Activated CD4-positive, alpha-beta T cell treated with anti-CD3 and anti-CD28 coated beads, Interleukin-2, amount 50 U/mL, for 16 hours (primary cell): ENCODE data around the gene TDO2.
"Not testable (repeated sequence)": the region's sequence is repeated elsewhere in the genome, so short reads cannot be mapped to it uniquely, and the experiment has no call there.

Experiments used
- DNase-seq: peaks from one replicate; pipeline ENCODE4 v3.0.0-alpha.2; 2020

The TDO2 gene

DNA sequence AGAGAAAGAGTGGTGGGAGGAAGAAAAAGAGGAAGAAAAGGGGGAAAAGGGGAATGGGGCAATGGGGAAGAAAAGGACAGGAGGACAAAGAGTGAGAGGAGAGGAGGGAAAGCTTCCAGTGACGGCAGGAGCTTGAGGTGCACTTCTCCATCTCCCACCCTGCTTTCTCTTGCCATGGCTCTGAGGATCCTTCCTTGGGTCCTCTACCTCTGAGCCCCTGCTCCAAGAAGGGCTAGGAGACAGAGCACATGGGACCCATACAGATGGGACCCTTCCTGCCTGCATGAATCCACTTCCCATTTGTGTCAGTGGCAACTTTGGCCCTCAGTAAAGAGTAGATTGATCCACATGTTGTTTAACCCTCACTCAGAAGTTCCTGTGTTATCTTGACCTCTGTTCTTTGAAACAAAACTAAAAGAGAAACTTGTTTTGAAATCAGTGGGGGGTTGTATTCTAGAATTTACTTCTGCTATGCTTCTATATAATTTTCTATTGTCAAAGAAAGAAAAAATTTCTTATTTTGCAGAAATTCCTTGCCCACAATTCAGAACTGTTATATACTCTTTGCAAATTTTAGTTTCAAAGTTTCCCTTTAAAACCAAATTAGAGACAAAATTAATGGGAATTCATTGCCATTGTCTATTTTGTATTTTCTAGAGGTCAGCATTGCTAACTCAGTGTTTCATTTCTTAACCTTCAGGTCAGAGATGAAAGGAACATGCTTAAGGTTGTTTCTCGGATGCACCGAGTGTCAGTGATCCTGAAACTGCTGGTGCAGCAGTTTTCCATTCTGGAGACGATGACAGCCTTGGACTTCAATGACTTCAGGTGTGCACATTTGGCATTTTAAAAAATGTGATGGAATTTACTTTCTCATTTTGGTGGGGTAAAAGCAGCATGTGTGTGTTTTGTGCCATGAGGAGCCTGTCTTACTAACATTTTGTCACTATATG, 5.0 kb downstream of the TDO2 start:
- no peak for DNase-seq

GRCh38 chr4:155909615-155910226, 6.2 kb downstream of the TDO2 start:
- DNase-seq = no peak

- peak; percentile 15 for DNase-seq
These were observed 8.4 kb downstream of the TDO2 start for GRCh38 chr4:155911905-155912304.

DNA sequence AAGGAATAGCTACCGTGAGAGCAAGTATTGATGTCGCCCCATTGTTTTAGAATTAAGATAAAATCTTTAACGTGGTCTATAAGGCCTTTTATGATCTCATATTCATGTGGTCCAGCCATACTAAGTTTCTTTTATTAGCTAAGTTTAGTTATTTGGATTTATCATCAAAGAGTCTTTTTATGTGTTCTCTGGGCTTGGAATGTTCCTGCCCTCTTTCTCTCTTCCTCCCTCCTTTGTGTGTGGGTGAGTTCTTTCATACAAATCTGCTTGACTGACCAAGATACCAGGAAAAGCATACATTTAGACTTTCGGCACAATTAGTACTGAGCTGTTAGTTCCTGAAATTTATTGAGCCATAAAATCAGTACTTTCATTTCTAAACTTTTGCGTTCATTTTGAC, 11.3 kb downstream of the TDO2 start:
- DNase-seq = no peak

DNA sequence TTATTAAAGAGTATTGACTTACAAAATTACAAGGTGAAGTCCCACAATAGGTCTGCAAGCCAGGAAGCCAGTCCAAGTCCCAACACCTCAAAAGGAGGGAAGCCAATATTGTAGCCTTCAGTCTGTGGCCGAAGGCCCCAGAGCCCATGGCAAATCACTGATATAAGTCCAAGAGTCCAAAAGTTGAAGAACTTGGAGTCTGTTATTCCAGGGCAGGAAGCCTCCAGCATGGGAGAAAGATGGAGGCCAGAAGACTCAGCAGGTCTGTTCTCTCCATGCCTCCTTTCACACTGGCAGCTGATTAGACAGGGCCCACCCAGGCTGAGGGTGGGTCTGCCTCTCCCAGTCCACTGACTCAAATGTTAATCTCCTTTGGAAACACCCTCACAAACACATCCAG, 18.1 kb downstream of the TDO2 start:
- DNase-seq = no peak

- no peak for DNase-seq
These were observed 21.1 kb downstream of the TDO2 start for GRCh38 chr4:155924637-155925036.

GRCh38 chr4:155929833-155930232, 26.3 kb downstream of the TDO2 start:
- no peak for DNase-seq

DNA sequence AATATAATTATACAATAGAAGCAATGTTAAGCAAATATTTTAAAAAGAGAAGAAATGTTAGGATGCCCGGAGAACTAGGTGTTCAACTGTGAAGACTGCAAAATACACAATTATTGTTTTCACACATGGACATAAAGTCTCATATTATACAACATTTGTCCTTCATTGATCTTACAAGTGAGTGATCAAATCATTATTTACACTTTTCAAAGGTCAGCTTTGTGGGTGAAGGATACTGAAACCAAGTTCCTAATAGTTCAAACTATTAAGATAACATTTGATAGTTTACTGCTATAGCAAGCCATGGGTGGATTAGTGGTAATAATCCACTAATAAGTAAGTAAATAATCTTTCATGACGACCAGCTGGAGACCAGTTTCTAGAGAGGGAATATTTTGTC, 26.8 kb downstream of the TDO2 start:
- no peak for DNase-seq

- no peak for DNase-seq
These were observed 28.1 kb downstream of the TDO2 start for GRCh38 chr4:155931634-155932033.

- DNase-seq = not testable (repeated sequence)
These were observed 31.1 kb downstream of the TDO2 start for GRCh38 chr4:155934634-155935033.

GRCh38 chr4:155935389-155935986, 32.0 kb downstream of the TDO2 start:
- no peak for DNase-seq

- DNase-seq = no peak
These were observed 37.7 kb downstream of the TDO2 start for GRCh38 chr4:155941085-155941790.

DNA sequence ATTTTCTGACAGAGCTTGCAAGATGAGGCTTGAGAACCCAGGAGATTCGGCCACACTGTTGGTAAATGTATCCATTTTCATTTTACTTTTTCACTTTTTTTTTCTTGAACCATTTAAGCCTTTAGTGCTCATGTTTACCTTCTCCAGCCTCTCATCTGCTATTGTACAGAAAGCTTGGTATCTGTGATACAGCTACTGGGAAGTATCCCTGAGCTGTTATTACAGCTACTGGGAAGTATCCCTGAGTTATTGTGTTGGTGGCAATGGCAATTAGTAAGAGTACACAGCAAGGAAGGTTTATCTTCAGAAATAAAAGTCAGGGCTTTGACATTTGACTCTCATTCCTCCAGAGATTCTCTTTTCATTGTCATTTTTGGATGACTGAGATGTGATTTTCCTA, 38.3 kb downstream of the TDO2 start:
- no peak for DNase-seq

- DNase-seq = no peak
These were observed 40.3 kb downstream of the TDO2 start for GRCh38 chr4:155943605-155944291.

- no peak for DNase-seq
These were observed 41.0 kb downstream of the TDO2 start for GRCh38 chr4:155944516-155944915.

DNA sequence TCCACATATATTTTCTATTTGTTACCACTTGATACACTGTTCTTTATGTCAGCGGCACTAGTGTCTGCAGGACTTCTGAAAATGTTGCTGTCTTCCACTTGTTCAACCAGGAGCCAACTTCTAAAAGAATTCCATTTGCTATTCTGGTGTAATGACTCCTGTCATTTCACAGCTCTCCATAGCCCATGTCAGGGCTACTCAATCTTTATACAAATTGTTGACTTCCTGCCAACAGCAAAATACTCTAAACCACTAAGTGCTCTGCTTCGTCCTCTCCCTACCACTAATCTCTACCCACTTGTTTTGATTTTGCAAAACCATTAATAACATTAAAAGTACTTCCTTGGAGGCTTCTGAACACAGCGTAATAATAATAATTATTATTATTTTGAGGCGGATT, 43.0 kb downstream of the TDO2 start:
- no peak for DNase-seq

GRCh38 chr4:155948541-155948940, 45.0 kb downstream of the TDO2 start:
- DNase-seq = no peak

GRCh38 chr4:155950461-155950860, 47.0 kb downstream of the TDO2 start:
- DNase-seq = no peak

- DNase-seq = no peak
These were observed 49.0 kb downstream of the TDO2 start for GRCh38 chr4:155952501-155952901.

GRCh38 chr4:155953151-155954117, 49.9 kb downstream of the TDO2 start, which contains the start of gene CTSO:
Gene CTSO, minus strand, starts transcription at chr4:155953866. Its CDS starts 19 bp downstream, at chr4:155953847.
- DNase-seq = peak; percentile 66

GRCh38 chr4:155954118-155954685, 50.7 kb downstream of the TDO2 start:
- DNase-seq = no peak
